Dedifferentiated amniotic fluid mesenchymal stem cell (primary cell): Measurements from ENCODE around the gene ZNF786.
A peak's percentile ranks its signal among the peaks of the same experiment; 100 is the strongest.
"Not testable (repeated sequence)": the region's sequence is repeated elsewhere in the genome, so short reads cannot be mapped to it uniquely, and the experiment has no call there.

Experiments
- DNase-seq: peaks from one replicate; pipeline ENCODE4 v3.0.0-alpha.2; 2016; ENCODE audit errors: extremely low spot score

Gene ZNF786

GRCh38 chr7:149090397-149091195 lies at the start of gene ZNF786:
TSS of gene ZNF786 (minus strand) at chr7:149090718. CDS start at chr7:149090640, 78 bp downstream.
- DNase-seq: peak; percentile 92

GRCh38 chr7:149136118-149136517 lies 45.6 kb upstream of the ZNF786 start:
- DNase-seq: no peak

GRCh38 chr7:149133028-149133710 lies 42.7 kb upstream of the ZNF786 start:
- DNase-seq: no peak

- no peak for DNase-seq
Measured at GRCh38 chr7:149130572-149131198, 40.2 kb upstream of the ZNF786 start.

GRCh38 chr7:149126662-149127266 lies 36.2 kb upstream of the ZNF786 start:
- no peak for DNase-seq

GRCh38 chr7:149125863-149126661 lies 35.5 kb upstream of the ZNF786 start, which contains the start of gene ZNF425:
TSS of gene ZNF425 (minus strand) at chr7:149126324. CDS start at chr7:149126213, 111 bp downstream.
- peak; percentile 83 for DNase-seq

GRCh38 chr7:149125189-149125862 lies 34.8 kb upstream of the ZNF786 start:
- no peak for DNase-seq

- DNase-seq: no peak
Measured at GRCh38 chr7:149109969-149110368, 19.5 kb upstream of the ZNF786 start.

GRCh38 chr7:149104749-149105148 lies 14.2 kb upstream of the ZNF786 start:
- no peak for DNase-seq

GRCh38 chr7:149104214-149104613 lies 13.7 kb upstream of the ZNF786 start:
- no peak for DNase-seq

GRCh38 chr7:149103424-149103823 lies 12.9 kb upstream of the ZNF786 start:
- DNase-seq: no peak

GRCh38 chr7:149102666-149103065 lies 12.1 kb upstream of the ZNF786 start:
- DNase-seq: no peak

- no peak for DNase-seq
Measured at GRCh38 chr7:149100821-149101220, 10.3 kb upstream of the ZNF786 start.

- no peak for DNase-seq
Measured at GRCh38 chr7:149099058-149099457, 8.5 kb upstream of the ZNF786 start.

- DNase-seq: no peak
Measured at GRCh38 chr7:149097088-149097487, 6.6 kb upstream of the ZNF786 start.

- DNase-seq: no peak
Measured at GRCh38 chr7:149093228-149093627, 2.7 kb upstream of the ZNF786 start.

GRCh38 chr7:149092244-149092643 lies 1.7 kb upstream of the ZNF786 start:
- not testable (repeated sequence) for DNase-seq

GRCh38 chr7:149087376-149087775 lies 3.1 kb downstream of the ZNF786 start:
- DNase-seq: no peak

- no peak for DNase-seq
Measured at GRCh38 chr7:149085866-149086265, 4.7 kb downstream of the ZNF786 start.

GRCh38 chr7:149084407-149084806 lies 6.1 kb downstream of the ZNF786 start:
- no peak for DNase-seq

- DNase-seq: no peak
Measured at GRCh38 chr7:149081914-149082313, 8.6 kb downstream of the ZNF786 start.
